Mesenchymal stem cell (in vitro differentiated cells and primary cell): ENCODE measurements around the gene HK3.

Experiments
- DNase-seq: peaks from one replicate; pipeline ENCODE4 v3.0.0-alpha.2; 2013
- H2AFZ ChIP-seq: one replicate; pipeline ENCODE4 v1.6.1; 2013; ENCODE audit warnings: low read depth, mild to moderate bottlenecking, control low read depth, inconsistent platforms, low read length, moderate library complexity
- H2AK5ac ChIP-seq: 2 replicates; pipeline ENCODE4 v1.6.1; 2013; ENCODE audit warnings: low read length, moderate library complexity, mild to moderate bottlenecking, inconsistent platforms; ENCODE audit not compliant: severe bottlenecking
- H2BK120ac ChIP-seq: one replicate; pipeline ENCODE4 v1.6.1; 2013; ENCODE audit warnings: low read depth, mild to moderate bottlenecking, inconsistent platforms, low read length, moderate library complexity
- H2BK12ac ChIP-seq, 2 experiments: one replicate each; pipeline ENCODE4 v1.6.1; 2013; ENCODE audit warnings: inconsistent platforms in 2 of 2, low read length in 2 of 2, mild to moderate bottlenecking in 2 of 2, moderate library complexity in 2 of 2, control low read depth in 1 of 2
- H2BK15ac ChIP-seq: one replicate; pipeline ENCODE4 v1.6.1; 2013; ENCODE audit warnings: mild to moderate bottlenecking, low read depth, inconsistent platforms; ENCODE audit not compliant: poor library complexity, severe bottlenecking
- H2BK5ac ChIP-seq: 2 replicates; pipeline ENCODE4 v1.6.1; 2013; ENCODE audit warnings: low read depth, mild to moderate bottlenecking, low read length, control low read depth, inconsistent platforms; ENCODE audit not compliant: poor library complexity, severe bottlenecking
- H3K14ac ChIP-seq, 2 experiments: one replicate each; pipeline ENCODE4 v1.6.1; 2013; ENCODE audit warnings: inconsistent platforms in 2 of 2, low read length in 2 of 2, control low read depth in 1 of 2, mild to moderate bottlenecking in 1 of 2, moderate library complexity in 1 of 2
- H3K18ac ChIP-seq, 2 experiments: one replicate each; pipeline ENCODE4 v1.6.1; 2013; ENCODE audit warnings: inconsistent platforms in 2 of 2, low read length in 2 of 2, control low read depth in 1 of 2, low read depth in 1 of 2, mild to moderate bottlenecking in 1 of 2
- H3K23ac ChIP-seq, 2 experiments: one replicate each; pipeline ENCODE4 v1.6.1; 2013; ENCODE audit warnings: inconsistent platforms in 2 of 2, low read length in 2 of 2, mild to moderate bottlenecking in 2 of 2, moderate library complexity in 2 of 2, control low read depth in 1 of 2
- H3K27ac ChIP-seq: 2 replicates; pipeline ENCODE4 v1.5.1; 2013; ENCODE audit warnings: mild to moderate bottlenecking, moderate library complexity, low read length, control low read depth, inconsistent platforms; ENCODE audit not compliant: poor library complexity, severe bottlenecking
- H3K27me3 ChIP-seq, 2 experiments: 2 replicates each; pipeline versions ENCODE4 v1.6.1 to v1.7.0; 2013; ENCODE audit warnings: low read length in 2 of 2, mild to moderate bottlenecking in 2 of 2, moderate library complexity in 2 of 2, control low read depth in 1 of 2, inconsistent platforms in 1 of 2; ENCODE audit not compliant: control insufficient read depth in 1 of 2, insufficient read depth in 1 of 2
- H3K36me3 ChIP-seq, 2 experiments: 2 replicates each; pipeline versions ENCODE4 v1.6.1 to v1.7.0; 2013; ENCODE audit warnings: low read length in 2 of 2, control low read depth in 1 of 2, inconsistent platforms in 1 of 2, low read depth in 1 of 2, mild to moderate bottlenecking in 1 of 2; ENCODE audit not compliant: insufficient read depth in 2 of 2, control insufficient read depth in 1 of 2
- H3K4ac ChIP-seq, 2 experiments: one replicate each; pipeline ENCODE4 v1.6.1; 2013; ENCODE audit warnings: inconsistent platforms in 2 of 2, low read length in 2 of 2, mild to moderate bottlenecking in 2 of 2, moderate library complexity in 2 of 2, control low read depth in 1 of 2, low read depth in 1 of 2
- H3K4me1 ChIP-seq: 2 replicates; pipeline ENCODE4 v1.6.1; 2013; ENCODE audit warnings: low read depth, low read length, control low read depth; ENCODE audit not compliant: control insufficient read depth, insufficient read depth
- H3K4me2 ChIP-seq: 2 replicates; pipeline ENCODE4 v1.6.1; 2013; ENCODE audit warnings: low read length, mild to moderate bottlenecking, inconsistent platforms; ENCODE audit not compliant: poor library complexity, severe bottlenecking
- H3K4me3 ChIP-seq, 2 experiments: 2 replicates each; pipeline versions ENCODE4 v1.5.1 to v1.7.0; 2013; ENCODE audit warnings: low read length in 2 of 2, mild to moderate bottlenecking in 2 of 2, control low read depth in 1 of 2, low read depth in 1 of 2; ENCODE audit not compliant: insufficient read depth in 1 of 2
- H3K79me1 ChIP-seq: replicated peaks from 2 replicates; pipeline ENCODE4 v1.6.1; 2013; ENCODE audit warnings: mild to moderate bottlenecking, control low read depth, low read length, inconsistent platforms; ENCODE audit not compliant: poor library complexity, severe bottlenecking
- H3K9ac ChIP-seq: 2 replicates; pipeline ENCODE4 v1.7.0; 2013; ENCODE audit warnings: mild to moderate bottlenecking, low read length, moderate library complexity
- H3K9me3 ChIP-seq: 2 replicates; pipeline ENCODE4 v1.7.0; 2013; ENCODE audit warnings: mild to moderate bottlenecking, low read length; ENCODE audit not compliant: control insufficient read depth
- H4K8ac ChIP-seq: one replicate; pipeline ENCODE4 v1.6.1; 2013; ENCODE audit warnings: inconsistent platforms, mild to moderate bottlenecking, low read length, moderate library complexity
- H4K91ac ChIP-seq: one replicate; pipeline ENCODE4 v1.6.1; 2013; ENCODE audit warnings: mild to moderate bottlenecking, low read length, inconsistent platforms
- WGBS: methylation state at CpG from one replicate; pipeline ENCODE4 v1.1.7; 2013; ENCODE audit warnings: mixed read lengths; 5-methylcytosine and 5-hydroxymethylcytosine counted together

Gene HK3

DNA sequence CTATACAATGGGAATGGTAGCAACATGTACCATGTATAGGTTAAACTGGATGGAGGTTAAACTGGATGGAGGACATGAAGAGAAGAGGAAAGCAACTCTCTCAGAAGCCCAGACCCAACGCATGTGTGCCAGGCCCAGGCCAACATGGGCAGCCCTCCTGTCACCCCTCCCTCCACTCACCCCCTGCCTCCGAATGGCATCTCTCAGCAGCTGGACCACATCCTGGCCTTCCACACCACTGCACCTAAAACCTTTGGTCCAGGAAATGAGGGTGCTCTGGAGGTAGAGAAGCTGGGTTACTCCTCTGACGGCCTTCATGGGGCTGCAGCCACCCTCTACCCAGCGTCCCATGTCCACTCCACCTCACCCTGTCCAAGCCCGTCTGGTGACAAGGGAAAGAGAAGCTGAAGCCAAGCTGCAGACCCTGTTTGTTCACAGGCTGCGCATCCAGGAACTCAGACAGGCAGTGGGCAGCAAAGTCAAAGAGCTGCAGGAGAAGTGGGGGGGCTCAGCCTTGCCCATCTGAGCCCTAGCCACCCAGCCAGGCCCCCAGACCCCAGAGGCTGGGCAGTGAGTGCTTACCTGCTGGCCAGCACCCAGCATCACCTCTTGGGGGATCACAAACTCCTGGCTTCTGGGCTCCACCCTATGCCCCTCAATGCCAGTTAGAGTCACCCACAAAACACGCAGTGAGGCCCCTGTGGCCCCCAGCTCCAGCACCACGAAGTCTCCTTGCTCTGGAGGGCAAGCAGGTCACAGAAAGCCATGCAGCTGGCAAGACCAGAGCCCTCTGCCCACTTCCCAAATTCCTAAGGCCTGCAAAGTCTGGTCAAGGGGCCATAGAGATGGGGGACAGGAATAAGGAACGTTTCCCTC is 8.5 kb downstream of the HK3 start:
- no peak overlapping the region for H3K9ac ChIP-seq
- H2BK120ac ChIP-seq, result no peak overlapping the region
- H3K4ac ChIP-seq, result no peak overlapping the region
- no peak overlapping the region for H3K4me2 ChIP-seq
- no peak overlapping the region for H4K8ac ChIP-seq
- H3K14ac ChIP-seq, result no peak overlapping the region
- H2AK5ac ChIP-seq, result no peak overlapping the region
- peaks cover 0 to 56% of the 10 kb centered on the region in 2 experiments for H3K27me3 ChIP-seq
- no peaks in the 10 kb centered on the region for H3K79me1 ChIP-seq
- H2BK12ac ChIP-seq, result no peak overlapping the region
- no peak overlapping the region for H2BK15ac ChIP-seq
- peaks cover 0 to 3% of the 10 kb centered on the region in 2 experiments for H3K36me3 ChIP-seq
- no peak overlapping the region for H3K27ac ChIP-seq
- H3K9me3 ChIP-seq, result no peaks in the 10 kb centered on the region
- no peak overlapping the region for H2BK5ac ChIP-seq
- no peaks in the 10 kb centered on the region for H3K4me1 ChIP-seq
- DNase-seq, result no peak
- no peak overlapping the region for H4K91ac ChIP-seq
- 66% methylated on average over 7 of the region's 9 CpGs for WGBS
- no peak overlapping the region for H3K18ac ChIP-seq
- no peak overlapping the region for H3K4me3 ChIP-seq
- H3K23ac ChIP-seq, result no peak overlapping the region
- no peak overlapping the region for H2AFZ ChIP-seq

DNA sequence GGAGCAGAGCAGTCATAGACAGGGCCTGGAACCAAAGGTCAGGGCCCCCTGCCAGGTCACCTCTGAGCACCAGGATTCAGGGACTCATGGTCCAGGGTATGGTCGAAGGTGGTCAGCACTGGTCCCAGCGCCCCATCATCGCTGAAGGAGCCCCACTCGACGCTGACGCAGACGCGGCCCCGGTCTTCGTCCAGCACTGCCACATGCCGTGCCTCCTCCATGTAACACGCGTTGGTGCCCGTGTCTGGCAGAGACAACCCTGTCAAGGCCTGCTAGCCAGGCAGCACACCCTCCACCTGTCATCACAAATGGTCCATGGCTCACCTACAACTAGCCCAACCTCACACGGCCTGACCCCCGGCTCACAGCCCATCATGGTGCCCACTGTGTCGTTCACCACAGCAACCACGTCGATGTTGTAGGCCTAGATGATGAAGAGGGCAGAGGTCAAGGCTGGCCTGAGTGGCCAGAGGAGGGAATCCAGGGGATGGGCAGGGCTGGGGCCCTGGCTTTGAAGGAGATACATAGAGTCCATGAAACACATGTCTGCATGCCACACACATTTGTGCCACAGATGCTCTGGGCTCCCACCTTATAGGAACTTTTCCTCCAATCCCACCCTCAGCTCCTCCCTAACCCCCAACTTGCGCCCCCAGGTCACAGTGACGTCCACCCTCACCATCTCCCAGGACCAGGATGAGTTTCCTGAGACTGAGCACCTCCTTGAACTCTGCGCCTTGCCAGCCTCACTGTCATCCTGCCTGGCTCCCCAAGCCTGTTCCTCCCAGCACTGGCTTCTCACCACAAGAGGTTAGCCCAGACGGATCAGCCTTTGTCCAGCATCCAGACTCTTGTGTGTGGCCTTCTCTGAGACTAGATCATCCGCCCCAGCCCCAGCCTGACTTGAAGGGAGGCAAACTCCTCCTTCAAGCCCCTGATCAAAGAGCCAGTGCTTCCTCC is 9.5 kb downstream of the HK3 start:
- no peak overlapping the region for H2AK5ac ChIP-seq
- no peak for DNase-seq
- 86% methylated on average over 24 of the region's 24 CpGs for WGBS

DNA sequence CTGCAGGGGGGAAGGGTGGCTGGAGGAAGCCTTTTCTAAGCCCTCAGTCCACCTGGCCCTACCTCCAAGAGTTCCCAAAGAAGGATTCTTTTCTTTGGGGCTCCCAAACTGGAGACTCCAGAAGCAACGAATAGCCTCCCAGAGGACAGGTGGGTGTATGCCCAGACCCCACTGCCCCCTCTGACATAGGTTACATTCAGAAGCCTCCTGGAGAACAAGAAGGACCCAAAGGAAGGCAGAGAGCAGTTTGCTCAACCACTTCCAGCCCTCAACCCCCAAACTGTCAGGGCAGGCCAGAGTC is 10.3 kb downstream of the HK3 start:
- Histone ChIP-seq H4K91ac (no peak overlapping the region), H4K8ac (no peak overlapping the region), H3K27me3 (peaks cover 0 to 62% of the 10 kb centered on the region in 2 experiments), H3K4me1 (peaks cover 8% of the 10 kb centered on the region), H3K23ac (no peak overlapping the region), H3K4me2 (no peak overlapping the region), H2BK12ac (no peak overlapping the region), H3K9me3 (no peaks in the 10 kb centered on the region), H2AK5ac (no peak overlapping the region), H3K4ac (no peak overlapping the region), H2AFZ (no peak overlapping the region), H3K18ac (no peak overlapping the region), H3K27ac (no peak overlapping the region), H3K9ac (no peak overlapping the region), H3K14ac (no peak overlapping the region), H2BK15ac (no peak overlapping the region), H2BK5ac (no peak overlapping the region), H2BK120ac (no peak overlapping the region), H3K36me3 (peaks cover 0 to 3% of the 10 kb centered on the region in 2 experiments), H3K4me3 (no peak overlapping the region), H3K79me1 (no peaks in the 10 kb centered on the region)
- no peak for DNase-seq
- WGBS, result 67% methylated on average over 1 of the region's 1 CpG

More for the DNA sequence above, 9.5 kb downstream of the HK3 start:
- peaks cover 0 to 3% of the 10 kb centered on the region in 2 experiments for H3K36me3 ChIP-seq
- H3K9me3 ChIP-seq, result no peaks in the 10 kb centered on the region
- no peak overlapping the region for H2BK5ac ChIP-seq
- H3K79me1 ChIP-seq, result no peaks in the 10 kb centered on the region
- H3K18ac ChIP-seq, result no peak overlapping the region
- H2BK15ac ChIP-seq, result no peak overlapping the region
- H3K27me3 ChIP-seq, result peaks cover 0 to 62% of the 10 kb centered on the region in 2 experiments
- H3K9ac ChIP-seq, result no peak overlapping the region
- peak overlapping the region in 1 of 2 experiments; percentile 44 for H3K14ac ChIP-seq
- no peak overlapping the region for H3K4ac ChIP-seq
- H2BK12ac ChIP-seq, result no peak overlapping the region
- H3K23ac ChIP-seq, result no peak overlapping the region
- no peak overlapping the region for H2AFZ ChIP-seq
- no peak overlapping the region for H2BK120ac ChIP-seq
- no peak overlapping the region for H4K8ac ChIP-seq
- H3K27ac ChIP-seq, result no peak overlapping the region
- H3K4me2 ChIP-seq, result no peak overlapping the region
- H4K91ac ChIP-seq, result no peak overlapping the region
- peaks cover under 1% of the 10 kb centered on the region for H3K4me1 ChIP-seq
- H3K4me3 ChIP-seq, result peak overlapping the region in 1 of 2 experiments; percentile 24
